ENCODE results near the gene FNDC11.

DNA sequence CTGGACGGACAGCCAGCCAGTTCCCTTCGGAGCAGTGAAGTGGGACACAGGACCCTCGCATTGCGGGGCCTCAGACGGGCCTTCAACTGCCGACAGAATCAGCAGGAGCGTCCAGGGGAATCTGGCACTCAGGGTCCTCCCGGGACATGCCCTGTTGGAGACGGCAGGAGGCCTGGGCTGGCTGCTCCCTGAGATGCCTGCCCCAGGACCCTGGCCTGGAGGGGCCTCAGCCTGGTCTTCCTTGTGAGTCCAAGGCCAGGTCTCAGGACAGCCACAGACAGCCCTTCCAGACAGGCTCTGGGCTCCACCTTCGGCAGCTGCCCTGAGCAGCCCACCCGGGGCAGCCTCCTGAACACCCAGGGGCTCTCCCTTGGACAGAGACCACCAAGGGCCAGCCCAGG, 34.7 kb downstream of the FNDC11 start:
- no peak for TF ChIP-seq EP300 (IDR thresholded peaks at IDR 0.05)
- TF ChIP-seq CTCF (IDR thresholded peaks at IDR 0.05), result no peak
- TF ChIP-seq HOXA7 (CRISPR knock-in tag; IDR thresholded peaks at IDR 0.05), result no peak
- no peak for TF ChIP-seq RARB (CRISPR knock-in tag; IDR thresholded peaks at IDR 0.05)
- TF ChIP-seq, protein P1, sequence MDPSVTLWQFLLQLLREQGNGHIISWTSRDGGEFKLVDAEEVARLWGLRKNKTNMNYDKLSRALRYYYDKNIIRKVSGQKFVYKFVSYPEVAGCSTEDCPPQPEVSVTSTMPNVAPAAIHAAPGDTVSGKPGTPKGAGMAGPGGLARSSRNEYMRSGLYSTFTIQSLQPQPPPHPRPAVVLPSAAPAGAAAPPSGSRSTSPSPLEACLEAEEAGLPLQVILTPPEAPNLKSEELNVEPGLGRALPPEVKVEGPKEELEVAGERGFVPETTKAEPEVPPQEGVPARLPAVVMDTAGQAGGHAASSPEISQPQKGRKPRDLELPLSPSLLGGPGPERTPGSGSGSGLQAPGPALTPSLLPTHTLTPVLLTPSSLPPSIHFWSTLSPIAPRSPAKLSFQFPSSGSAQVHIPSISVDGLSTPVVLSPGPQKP (IDR thresholded peaks at IDR 0.05; ENCODE audit: low read depth, low read length), result no peak
- no peak for TF ChIP-seq RFX5 (IDR thresholded peaks at IDR 0.05)
- TF ChIP-seq JUNB (IDR thresholded peaks at IDR 0.05), result no peak
- TF ChIP-seq, protein P2, sequence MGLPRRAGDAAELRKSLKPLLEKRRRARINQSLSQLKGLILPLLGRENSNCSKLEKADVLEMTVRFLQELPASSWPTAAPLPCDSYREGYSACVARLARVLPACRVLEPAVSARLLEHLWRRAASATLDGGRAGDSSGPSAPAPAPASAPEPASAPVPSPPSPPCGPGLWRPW (IDR thresholded peaks at IDR 0.05), result no peak
- TF ChIP-seq POLR2A (IDR thresholded peaks at IDR 0.05; ENCODE audit: low read length), result no peak
- TF ChIP-seq KDM1A (IDR thresholded peaks at IDR 0.05; ENCODE audit: low read depth), result no peak
